Hepatic stellate cell (primary cell): ENCODE results near the gene MYO1A.
A peak's percentile ranks its signal among the peaks of the same experiment; 100 is the strongest.
"Not testable (repeated sequence)": the region's sequence is repeated elsewhere in the genome, so short reads cannot be mapped to it uniquely, and the experiment has no call there.

Experiments used
- DNase-seq: peaks from one replicate; pipeline ENCODE4 v3.0.0; 2011; ENCODE audit warnings: low spot score

The MYO1A gene

DNA sequence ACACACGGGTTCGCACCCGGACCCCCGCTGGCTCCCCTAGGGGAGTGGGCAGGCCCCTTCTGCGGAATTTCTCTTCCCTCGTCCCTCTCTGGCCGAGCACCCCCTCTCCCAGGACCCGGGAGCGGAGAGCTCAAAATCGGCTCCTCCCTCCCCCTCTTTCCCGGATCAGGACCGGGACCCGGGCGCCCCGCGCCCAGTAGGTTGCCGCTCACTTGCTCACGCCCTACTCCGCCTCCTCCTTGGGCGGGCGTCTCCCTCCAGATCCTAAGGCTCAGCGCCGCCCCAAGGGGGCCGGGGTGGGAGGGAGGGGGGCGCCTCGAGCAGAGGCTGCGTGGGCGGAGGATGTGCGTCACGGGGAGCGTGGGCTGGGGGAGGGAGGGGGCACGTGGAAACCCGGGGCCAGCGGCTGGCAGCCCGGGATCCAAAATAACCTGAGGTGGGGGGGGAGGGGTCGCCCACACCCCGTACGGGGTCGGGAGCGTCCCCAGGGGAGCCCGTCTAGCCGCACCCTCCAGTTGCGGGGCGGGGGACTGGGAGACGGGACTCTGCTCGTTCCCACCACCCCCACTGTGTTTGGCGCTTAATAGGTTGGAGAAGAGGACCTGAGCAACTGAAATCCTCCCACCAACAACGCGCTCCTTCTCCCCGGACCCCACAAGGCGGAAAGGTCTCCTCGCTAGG is 37.2 kb upstream of the MYO1A start:
- DNase-seq: peak; percentile 84

DNA sequence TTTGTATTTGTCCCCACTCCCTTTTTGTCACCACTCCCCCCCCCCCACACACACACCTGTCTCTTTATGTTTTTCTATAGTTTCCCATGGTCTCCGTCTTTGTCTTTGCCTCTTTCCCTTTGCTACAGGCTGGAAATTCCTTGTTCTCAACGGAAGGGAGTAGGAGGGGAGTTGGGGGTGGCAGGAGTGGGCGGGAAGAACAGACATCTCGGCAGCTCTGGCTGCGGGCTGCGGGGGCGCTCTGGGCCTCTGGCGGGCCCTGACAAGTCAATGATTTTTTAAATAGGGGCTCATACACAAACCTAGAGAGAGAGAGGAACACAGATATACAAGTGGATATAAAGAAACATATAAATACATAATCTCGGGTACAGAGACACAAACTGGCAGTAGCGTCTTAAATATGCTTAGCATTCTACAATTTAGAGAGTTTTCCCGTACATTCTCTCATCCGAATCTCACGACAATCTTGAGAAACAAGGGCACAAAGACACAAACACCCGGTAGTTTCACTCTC is 36.6 kb upstream of the MYO1A start:
- peak; percentile 78 for DNase-seq

DNA sequence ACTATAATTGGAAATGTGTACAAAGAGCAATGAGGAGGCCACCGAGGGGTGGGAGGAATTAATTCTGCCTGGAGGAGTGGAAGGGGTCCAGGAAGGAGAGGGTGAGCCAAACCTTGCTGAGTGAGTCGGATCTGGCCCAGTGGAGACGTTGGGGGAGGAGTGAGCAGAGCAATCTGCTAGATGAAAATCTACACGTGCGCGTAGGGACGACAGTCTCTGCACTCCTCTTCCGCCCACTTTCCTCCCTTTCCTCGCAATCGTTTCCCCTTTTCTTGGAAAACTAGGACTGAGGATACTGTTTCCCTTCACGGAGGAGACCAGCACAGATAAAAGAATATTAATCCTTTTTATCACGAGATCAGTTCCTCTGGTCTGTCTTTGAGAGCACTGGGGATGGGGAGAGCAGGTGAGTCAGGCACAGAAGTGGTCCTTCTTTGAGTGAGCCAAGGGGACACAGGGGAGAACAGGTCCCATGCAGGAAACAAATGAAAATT is 36.1 kb upstream of the MYO1A start:
- DNase-seq: peak; percentile 19

DNA sequence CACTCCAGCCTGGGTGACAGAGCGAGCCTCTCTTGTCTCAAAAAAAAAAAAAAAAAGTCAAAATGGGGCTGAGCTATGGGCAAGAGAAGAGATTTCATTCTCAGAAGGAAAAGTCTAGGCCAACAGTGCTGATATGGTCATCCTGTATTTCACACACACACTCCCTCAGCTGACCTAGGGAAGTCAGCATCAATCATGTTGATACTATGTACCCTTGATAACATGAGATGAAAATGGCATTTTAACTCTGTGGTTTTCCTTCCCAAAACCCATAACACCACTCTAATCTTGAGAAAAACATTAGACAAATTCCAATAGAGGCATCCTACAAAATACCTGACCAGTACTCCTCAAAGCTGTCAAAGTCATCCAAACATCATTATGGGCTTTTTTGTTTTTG is 30.9 kb upstream of the MYO1A start:
- DNase-seq: no peak

DNA sequence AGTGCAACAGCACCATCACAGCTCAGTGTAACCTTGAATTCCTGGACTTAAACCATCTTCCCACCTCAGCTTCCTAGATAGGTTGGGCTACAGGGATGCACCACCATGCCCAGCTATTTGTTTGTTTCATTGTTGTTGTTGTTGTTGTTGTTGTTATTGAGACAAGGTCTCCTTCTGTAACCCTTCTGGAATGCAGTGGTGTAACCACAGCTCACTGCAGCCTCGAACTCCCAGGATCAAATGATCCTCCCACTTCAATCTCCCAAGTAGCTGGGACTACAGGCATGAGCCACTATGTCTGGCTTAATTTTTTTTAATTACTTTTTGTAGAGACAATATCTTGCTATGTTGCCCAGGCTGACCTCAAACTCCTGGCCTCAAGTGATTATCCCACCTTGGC is 29.9 kb upstream of the MYO1A start:
- DNase-seq: no peak

DNA sequence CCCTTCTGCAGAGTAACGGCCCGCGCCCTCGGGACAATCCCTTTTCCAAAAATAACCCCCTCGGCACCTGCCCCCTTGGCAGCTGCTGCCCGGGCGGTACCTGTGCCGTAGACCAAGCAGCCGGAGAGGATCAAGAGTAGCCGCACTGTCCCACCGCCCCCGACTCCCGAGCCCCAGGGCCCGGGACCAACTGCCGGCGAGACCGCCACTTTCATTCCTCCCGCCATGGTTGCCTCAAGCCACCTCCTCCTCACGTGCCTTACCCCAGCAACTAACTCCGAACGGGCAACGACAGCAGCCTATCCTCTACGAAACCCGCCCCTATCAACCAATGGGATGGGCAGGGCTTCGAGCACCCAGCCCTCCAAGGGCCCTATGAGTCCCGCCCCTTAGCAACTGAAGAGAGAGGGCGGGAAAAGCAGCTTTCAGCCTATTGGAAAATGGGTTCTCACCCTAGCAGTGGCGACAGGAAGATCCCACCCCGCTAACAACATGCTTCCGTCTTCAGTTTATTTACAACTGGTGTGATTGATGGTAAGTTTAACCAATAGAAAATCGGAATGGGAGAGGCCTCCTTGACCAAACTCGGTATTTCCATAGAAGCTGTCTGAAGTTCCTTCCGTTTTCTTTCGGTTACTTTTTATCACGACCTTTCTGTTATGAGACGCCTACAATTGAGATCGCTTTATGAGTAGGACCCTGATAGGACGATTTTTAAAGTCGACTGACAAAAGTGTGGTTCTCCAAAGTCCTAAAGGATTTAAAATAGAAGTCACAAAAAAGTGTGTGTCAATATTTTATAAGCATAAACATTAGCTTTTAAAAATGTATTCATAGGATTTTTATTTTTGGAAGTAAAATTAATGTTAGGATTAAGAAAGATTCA is 28.8 kb upstream of the MYO1A start, which contains the start of gene NEMP1:
TSS of gene NEMP1 (minus strand) at position 273 of the 886 bp plus-strand sequence. CDS start at position 227, 46 bp downstream.
- peak; percentile 99 for DNase-seq

DNA sequence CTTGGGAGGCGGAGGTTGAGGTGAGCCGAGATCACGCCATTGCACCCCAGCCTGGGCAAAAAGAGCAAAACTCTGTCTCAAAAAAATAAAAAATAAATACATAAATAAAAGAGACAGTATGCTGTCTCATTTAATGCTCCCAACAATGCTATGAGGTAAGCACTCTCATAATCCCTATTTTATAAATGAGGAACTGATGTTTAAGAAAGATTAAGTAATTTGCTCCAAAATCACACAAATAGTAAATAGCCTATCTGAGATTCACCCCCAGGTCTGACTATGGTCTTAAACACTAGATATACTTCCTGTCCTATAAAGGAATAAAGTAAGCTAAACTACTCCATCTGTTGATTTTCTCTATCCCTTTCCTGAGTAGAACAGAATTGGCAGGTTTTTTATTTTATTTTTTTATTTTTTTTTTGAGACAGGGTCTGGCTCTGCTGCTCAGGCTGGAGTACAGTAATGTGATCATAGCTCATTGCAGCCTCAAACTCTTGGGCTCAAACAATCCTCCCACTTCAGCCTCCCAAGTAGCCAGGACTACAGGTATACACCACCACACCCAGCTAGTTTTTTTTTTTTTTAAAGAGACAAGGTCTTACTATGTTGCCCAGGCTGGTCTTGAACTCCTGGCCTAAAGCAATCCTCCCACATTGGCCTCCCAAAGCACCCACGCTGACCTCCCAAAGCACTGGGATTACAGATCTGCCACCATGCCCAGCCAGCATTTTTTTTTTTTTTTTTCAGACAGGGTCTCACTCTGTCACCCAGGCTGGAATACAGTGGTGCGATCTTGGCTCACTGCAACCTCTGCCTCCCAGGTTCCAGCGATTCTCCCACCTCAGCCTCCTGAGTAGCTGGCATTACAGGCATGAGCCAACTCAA is 23.9 kb upstream of the MYO1A start:
- DNase-seq: not testable (repeated sequence)

DNA sequence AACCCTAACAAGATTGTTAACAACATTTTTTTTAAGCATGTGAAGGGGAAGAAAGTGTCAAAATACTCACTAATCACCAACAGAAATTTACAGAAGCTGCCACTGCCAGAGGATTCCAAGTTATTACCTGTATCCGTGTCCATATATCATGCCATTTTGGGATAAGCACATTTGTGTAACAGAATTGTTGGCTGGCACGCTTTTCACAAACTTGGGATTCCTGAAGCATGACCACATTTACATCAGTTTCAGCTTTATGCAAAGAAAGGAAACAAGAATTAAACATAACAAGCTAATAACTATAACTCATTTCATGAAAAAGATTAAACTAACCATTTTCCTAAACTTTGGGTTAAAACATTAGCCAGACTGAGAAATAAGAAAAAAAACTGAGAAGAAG is 22.7 kb upstream of the MYO1A start:
- no peak for DNase-seq

DNA sequence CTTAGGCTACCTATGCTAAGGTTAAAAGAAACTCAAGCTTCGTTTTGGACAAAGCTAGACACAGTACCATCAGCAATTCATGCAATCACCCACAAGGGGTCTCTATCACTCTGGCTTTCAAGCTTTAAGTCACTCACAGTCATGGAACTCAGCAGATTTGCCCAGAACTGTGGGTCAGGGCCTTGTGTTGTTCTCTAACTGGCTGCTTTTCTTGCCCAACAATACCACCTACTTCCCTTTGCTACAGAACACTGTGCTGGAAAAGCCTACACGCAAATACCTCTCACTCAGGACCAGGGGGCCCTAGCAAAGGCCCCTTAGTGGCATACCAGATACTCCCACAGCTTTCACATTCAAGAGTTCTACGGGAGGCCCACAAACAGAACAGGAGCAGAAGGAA is 19.6 kb upstream of the MYO1A start:
- peak; percentile 54 for DNase-seq

DNA sequence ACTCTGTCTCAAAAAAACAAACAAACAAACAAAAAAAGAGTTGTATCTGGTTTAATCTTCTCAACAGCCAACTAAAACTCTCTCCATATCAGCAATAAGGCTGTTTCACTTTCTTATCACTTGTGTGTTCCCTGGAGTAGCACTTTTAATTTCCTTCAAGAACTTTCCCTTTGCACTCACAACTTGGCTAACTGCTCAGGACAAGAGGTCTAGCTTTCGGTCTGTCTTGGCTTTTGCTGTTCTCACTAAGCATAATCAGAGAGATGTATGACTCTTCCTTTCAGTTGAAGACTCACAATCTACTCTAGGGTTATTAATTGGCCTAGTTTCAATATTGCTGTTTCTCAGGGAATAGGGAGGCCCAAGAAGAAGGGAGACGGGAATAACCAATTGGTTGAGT is 16.3 kb upstream of the MYO1A start:
- DNase-seq: no peak

DNA sequence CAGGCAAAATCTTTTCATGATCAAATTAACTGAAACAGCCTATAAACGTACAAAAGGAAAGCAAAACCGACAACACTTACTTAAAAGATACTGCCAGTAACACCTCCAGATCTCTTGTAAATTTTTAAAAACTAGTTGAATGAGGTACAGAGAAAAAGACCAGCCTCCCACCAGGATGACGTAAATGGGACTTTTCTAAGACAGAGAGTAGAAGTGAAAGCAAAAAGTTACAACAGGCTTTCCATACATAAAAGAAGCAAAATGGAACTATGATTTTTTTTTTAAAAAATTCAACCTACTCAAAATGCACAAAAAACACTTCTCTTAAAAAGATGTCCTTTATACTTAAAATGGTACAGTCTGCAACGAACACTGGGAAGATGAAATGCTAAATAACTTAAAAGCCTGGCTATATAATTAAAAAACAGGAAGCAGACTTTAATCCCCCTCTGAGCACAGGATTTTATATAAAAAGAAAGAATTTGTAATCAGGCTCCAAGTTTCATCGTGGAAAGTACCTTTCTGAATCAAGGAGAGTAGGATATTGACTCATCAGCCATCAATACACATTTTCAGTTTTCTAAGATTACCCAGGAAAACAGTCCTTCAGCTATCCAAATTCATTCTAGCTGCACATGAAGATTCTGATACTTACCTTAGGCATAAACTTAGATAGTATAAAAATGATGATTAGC is 14.2 kb upstream of the MYO1A start:
- DNase-seq: no peak

DNA sequence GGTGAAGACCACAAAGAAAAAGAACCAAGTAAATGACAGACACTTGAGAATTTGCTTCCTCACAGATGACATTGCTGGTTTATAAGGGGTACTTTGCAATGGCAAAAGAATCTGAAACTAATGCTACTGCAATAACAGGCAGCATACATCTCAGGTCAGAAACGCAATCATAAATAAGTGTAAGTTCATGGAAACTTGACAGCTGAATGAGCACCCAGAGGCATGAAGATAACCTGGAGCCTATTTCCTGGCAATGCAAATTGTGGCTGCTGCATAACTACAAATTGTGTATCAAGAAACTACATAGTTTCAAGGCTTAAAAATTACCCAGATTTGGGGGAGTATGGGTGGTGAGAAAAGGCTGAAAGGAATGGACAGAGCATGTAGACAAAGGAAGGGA is 8.5 kb upstream of the MYO1A start:
- no peak for DNase-seq

DNA sequence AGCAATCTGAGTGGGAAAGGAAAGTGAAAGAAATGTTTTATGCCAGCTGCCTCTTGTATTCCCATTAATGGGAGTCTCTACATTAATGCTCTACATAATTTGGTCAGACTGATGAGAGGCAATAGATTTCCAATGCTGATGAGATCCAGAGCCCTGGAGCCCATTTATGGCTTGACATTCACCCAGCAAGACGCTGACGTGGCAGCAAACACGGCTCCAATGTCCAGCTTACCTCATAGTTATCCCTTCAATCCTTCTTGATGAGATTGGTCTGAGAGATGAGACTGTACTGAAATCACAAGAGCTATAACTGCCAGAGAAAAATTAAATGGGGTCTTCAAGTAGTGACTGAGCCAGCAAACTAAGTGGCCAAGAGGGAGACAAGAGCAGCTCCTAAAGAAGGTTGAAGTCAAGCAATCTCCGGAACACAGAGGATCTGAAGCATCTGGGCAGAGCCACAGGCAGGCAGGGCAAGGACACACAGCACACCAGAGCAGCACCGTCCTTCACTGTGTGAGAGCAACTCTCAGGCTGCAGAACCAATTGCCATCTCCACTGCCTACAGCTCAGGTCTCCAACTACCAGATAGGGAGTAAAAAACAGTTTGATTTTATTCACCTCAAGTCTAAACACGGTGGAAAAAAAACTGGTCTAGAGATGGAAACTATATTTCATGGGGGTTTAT is 7.3 kb upstream of the MYO1A start:
- DNase-seq: no peak

DNA sequence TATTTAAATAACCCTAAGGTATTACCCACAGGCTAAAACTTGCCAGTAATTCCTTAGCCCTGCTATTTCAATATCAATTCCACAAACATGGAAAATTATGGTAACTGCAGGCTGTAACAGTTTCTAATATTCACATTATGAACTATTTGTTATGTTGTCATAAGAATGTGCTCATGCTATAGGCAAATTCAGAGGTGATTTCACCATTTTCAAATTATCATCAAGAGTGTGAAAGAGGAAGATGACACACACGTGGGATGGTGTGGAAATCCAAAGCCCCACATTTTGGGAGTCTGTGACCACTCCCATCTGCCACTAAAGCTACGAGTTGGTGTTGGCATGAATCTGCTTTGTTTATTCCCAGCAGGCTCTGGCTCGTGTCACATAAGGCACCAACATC is 5.9 kb upstream of the MYO1A start:
- DNase-seq: no peak

DNA sequence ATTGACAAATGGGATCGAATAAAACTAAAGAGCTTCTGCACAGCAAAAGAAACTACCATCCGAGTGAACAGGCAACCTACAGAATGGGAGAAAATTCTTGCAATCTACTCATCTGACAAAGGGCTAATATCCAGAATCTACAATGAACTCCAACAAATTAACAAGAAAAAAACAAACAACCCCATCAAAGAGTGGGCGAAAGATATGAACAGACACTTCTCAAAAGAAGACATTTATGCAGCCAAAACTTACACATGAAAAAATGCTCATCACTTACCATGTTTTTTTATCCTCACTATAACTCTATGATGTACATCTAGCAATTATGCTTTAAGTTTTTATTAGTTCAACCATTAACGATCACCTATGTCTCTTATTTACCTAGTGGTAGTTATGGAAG is 4.0 kb upstream of the MYO1A start:
- not testable (repeated sequence) for DNase-seq

DNA sequence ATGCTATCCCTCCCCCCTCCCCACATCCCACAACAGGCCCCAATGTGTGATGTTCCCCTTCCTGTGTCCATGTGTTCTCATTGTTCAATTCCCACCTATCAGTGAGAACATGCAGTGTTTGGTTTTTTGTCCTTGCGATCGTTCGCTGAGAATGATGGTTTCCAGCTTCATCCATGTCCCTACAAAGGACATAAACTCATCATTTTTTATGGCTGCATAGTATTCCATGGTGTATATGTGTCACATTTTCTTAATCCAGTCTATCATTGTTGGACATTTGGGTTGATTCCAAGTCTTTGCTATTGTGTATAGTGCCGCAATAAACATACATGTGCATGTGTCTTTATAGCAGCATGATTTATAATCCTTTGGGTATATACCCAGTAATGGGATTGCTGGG is 3.2 kb upstream of the MYO1A start:
- DNase-seq: not testable (repeated sequence)

DNA sequence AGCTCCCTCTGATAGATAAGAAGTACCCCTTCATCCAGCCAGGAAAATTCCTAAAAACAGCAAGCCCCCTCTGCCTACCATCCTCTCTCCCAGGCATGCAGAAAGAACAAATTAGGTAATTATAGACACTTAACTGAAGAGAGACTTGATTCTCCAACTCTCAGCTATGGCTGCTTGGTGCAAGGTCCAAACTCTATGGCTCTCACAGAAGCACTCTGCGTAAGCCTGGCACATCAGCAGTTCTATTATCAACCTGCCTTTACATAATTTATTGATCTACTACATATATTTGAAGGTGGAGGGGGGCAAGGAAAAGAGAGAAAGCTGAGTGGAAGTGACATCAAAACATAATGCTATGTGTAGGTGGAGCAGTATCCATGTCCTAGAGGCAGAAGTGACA is 1.1 kb upstream of the MYO1A start:
- no peak for DNase-seq

DNA sequence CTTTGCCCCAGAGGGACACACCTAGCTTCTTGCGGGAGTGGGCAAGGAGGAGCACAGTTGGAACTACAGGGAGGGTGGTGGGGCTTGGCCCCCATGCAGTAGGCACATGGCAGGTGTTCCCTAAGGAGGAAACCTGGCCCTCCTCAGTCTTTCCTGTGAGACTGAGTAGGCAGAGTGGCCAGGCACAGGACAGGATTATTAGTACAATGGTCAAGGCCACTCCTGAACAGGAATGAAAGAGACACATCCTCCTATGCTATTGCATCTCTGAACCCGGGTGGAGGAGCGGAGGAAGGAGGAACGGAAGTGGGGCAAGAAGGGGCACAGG is 846 bp downstream of the MYO1A start:
- DNase-seq: no peak

DNA sequence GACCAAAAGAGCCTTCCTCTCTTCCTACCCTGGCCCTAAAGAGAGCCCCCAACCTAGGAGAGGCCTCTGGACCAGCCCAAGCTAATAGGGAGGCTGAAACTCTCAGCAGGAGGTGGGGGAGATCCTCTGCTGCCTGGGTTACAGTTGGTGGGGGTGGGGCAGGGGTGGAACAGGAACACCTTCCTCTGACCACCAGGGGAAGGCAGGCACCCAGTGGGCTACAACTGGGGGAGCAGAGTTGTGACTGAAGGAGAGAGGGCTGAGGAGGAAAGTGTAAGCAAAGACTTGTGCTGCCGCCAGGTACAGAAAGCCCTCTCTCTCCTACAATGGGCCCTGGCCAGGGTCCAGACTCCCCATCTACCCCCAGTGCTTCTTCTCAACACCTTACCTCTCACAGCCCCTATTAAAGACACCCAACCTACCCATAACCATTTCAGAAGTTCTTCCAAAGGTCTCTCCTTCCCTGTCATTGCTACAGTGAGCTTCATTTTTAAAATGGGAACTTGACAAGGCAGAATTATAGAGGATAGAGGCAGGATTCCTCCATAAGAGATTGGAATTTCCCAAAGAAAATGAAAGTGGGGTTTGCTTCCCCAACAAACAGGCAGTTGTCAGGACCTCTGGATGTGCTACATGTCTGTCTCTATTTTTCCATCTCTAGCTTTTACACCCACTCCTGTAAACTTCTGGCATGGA is 1.4 kb downstream of the MYO1A start:
- no peak for DNase-seq

DNA sequence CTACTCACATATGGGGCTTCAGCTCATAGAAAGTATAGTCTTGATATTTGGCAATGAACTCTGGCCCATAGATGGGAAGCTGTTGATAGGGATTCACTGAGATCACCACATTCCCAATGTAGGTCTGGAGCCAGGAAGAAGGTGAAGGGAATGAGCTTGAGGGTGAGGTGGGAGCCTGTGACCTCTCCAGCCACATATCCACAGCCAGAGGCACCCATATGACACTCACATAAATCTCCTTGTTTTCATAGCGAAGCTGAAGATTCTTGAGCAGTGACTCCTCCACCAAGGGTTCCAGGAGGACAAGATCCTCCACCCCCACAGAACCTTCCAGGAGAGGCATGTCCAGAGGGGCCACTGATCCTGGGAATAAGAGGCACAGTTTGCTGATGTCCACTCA is 1.9 kb downstream of the MYO1A start:
- DNase-seq: peak; percentile 28
